Astrocyte of the spinal cord (primary cell): ENCODE results near the gene PTPRH.

Experiments used
- DNase-seq: peaks from one replicate; pipeline ENCODE4 v3.0.0; 2011; ENCODE audit warnings: low read depth, low spot score
- H3K4me3 ChIP-seq: 2 replicates; pipeline ENCODE4 v1.5.1; 2011; ENCODE audit warnings: low read depth, mild to moderate bottlenecking, low read length, moderate library complexity
- in situ Hi-C: cut with HindIII; loops from 2 replicates; pipeline ENCODE4 v1.10.0; 2017; ENCODE audit warnings: low sequenced_read_pairs
- TF ChIP-seq, protein P1 (sequence below): IDR thresholded peaks from 2 replicates; pipeline ENCODE4 v1.5.1; 2012; ENCODE audit warnings: low read depth, mild to moderate bottlenecking, low read length, inconsistent platforms

PTPRH gene

DNA sequence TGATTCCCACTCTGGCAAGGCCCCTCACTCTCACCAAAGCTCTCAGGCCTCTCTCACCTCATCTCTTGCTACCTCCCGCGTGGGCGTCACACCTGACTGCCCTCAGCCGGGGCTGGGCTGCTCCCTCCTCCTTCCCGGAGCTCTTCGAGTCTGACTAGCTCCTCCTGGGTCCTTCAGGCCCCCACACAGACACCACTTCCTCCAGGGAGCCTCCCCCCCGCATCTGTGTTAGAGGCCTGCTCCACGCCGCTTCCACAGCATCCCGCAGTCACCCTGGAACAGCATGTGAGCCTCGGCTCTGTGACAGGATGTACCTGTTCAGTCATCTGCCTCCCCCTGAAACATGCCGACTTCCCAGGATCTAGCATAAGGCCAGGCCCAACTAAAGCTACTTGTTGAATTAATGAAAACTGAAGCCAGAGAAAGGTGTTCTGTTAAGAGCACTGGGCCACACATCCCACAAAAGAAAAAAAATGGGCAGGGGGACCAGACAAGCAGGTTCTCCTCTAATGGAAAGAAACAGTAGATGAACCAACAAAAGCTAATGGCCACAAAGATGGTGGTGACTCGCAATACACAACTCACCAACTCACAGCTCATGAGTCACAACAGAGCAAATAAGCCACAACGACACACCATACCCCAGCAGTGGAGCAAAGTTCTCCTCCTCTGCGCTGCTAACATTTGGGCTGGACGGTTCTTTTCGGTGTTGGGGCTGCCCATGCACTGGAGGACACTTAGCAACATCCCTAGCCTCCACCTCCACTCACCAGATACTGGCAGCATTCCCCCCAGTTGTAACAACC, 46.5 kb upstream of the PTPRH start:
- no peak for DNase-seq
- no peak overlapping the region for H3K4me3 ChIP-seq
- in situ Hi-C loops = no loop called here
- TF ChIP-seq, protein P1, sequence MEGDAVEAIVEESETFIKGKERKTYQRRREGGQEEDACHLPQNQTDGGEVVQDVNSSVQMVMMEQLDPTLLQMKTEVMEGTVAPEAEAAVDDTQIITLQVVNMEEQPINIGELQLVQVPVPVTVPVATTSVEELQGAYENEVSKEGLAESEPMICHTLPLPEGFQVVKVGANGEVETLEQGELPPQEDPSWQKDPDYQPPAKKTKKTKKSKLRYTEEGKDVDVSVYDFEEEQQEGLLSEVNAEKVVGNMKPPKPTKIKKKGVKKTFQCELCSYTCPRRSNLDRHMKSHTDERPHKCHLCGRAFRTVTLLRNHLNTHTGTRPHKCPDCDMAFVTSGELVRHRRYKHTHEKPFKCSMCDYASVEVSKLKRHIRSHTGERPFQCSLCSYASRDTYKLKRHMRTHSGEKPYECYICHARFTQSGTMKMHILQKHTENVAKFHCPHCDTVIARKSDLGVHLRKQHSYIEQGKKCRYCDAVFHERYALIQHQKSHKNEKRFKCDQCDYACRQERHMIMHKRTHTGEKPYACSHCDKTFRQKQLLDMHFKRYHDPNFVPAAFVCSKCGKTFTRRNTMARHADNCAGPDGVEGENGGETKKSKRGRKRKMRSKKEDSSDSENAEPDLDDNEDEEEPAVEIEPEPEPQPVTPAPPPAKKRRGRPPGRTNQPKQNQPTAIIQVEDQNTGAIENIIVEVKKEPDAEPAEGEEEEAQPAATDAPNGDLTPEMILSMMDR = no peak

- in situ Hi-C loops = no loop called here
- TF ChIP-seq, protein P1 = no peak
- H3K4me3 ChIP-seq = no peak overlapping the region
- DNase-seq = no peak
These were observed 45.3 kb upstream of the PTPRH start for GRCh38 chr19:55254625-55254977.

DNA sequence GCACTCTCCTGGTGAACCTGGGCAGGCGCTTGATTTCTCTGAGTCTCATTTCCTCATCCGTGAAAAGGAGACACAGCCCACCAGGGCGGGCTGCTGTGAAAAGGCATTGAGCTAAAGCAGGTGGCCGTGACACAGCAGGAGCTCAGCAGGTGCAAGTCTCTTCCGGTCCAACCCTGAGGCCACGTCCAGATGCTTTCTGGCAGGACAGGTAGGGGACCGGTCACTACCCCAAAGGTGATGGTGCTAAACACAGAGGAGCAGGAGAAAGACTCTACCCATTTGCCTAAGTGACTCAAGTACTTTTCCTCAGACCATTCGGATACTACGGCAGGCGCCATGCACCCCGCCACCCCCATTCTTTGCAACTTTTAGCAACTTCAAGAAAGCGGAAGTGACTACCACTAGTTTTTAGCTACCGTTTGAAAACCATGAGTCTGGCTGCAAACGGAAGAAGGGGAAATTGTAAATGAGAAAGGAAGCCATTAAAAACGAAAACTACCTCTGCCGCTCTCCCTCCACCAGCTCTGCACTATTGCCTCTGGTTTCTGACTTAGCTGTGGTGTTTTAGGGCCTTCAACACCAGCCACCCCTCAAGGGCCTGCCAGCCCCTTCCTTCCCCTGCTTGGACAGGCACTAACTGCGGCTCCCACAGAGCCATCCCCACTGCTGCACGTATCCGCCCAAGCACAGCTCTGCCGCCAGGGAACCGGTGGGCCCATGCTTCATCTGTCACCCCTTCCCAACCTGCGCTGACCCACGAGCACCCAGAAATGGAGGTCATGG, 44.7 kb upstream of the PTPRH start:
- TF ChIP-seq, protein P1 = no peak
- H3K4me3 ChIP-seq = no peak overlapping the region
- in situ Hi-C loops = no loop called here
- no peak for DNase-seq

DNA sequence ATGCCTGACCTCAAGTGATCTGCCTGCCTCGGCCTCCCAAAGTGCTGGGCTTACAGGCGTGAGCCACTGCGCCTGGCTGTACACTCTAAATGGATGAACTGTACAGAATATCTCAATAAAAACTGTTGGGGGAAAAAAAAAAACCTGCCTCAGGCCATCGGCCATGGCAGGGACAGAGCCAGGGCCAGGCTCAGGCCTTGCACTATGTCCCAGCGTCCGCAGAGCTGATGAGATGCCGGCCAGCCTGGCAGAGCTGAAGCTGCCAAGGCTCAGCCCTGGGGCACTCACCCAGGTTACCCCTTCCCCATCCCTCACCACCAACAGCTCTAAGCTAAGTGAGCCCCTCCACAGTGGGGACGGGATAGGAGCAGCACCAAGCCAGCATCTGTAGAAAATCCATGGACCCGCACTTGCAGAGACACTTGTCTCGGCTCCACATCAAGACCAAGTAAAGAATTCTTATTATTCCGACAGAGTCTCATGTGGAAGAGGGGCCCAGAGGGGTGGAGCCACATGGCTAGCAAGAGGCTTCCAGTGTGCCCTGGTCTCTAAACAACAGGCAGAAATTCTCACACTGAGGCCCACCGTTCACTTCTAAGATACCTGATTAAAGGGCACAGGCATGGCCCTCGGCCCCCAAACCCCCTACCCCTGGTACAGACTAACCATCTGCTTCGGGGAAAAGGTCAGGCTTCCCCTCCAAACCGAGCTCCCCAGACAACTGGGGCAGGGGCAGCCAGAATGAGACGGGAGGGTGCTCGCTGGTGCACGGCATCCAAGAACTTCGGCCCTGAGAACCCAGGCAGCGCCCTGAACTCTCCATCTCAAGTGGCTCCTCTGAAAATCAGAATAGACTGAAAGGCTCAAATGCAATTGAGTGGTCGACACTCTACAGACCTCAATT, 43.7 kb upstream of the PTPRH start:
- H3K4me3 ChIP-seq = no peak overlapping the region
- TF ChIP-seq, protein P1 = no peak
- DNase-seq = no peak
- in situ Hi-C loops = no loop called here

DNA sequence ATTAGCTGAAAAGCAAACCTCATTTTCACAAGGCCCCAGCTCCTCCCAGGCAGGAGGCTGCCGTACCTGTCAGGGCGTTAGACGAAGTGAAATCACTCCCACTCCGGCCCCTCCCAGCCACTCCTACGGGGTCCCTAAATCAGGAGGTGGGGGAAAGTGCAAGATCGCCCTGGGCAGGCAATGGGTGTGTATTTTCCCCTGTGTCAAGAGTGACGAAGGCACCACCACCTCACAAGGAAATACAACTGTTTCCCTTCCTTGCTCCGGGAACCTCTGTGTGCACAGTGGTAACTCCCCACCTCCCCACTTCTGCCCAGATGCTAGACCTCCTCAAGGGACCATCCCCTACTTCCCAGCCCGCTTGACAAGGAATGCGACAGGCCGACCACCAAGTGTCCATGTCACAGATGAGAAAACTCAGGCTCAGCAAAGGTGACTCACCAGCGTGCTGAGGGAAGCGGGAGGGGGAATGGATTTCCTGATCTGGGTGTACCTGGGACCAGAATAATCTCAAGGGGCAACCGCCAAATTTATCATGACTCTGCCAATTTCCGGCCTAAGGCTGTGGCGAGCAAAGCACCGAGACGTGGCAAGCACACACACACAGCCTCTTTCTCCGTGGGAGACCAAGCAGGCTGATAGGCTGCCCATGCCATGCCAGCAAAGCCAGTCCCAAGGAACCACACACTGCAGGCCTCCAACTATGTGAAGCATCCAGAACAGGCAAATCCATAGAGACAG, 42.2 kb upstream of the PTPRH start:
- in situ Hi-C loops = no loop called here
- TF ChIP-seq, protein P1 = no peak
- DNase-seq = peak; percentile 14
- H3K4me3 ChIP-seq = no peak overlapping the region
